ENCODE data around the gene LRRK1. TPM values are rescaled to one million over a fixed set of nuclear protein-coding genes. Genes with fewer than 3 reads are reported as not detected.

Gene LRRK1
- polyA plus RNA-seq, 1 donor (not counting 4 experiments of a cell fraction or from before 2014, with no cell fraction given) = 6.2 TPM

DNA sequence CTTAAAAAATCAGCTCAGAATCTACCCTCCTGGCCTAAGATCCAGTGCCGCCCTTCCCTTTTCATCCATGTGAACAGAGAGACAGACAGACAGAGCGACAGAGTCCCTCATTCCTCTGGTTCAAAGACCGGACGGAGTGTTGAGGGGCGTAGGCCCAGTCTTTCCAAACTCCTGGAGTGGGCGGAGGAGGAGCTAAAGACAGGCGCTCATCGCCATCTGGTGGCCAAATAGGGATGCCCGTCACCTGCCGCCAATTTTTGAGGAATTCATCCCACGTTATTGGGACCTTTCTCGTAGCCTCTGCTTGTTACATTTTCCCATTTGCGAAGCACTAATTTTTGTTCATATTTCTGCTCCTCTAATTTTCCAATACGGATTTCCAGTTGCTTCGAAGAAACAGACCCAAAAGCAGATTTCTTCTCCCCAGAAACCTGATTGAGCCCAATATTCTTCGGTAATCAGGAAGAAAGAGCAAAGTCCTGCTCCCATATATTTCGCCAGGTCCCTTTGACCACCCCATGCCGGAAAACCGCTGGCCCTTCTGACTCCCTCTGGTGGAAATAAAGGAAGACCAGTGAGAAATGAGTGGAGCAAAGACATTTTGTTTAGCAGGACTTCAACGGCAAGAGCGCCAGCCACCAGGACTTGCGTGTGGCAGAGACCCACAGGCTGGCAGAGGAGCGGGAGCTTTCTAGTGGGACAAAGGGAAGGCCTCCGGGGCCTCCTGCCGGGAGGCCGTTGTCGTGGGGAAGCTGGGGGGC lies 88.0 kb downstream of the LRRK1 start:
- no peaks in the 10 kb centered on the region for H3K9me1 ChIP-seq (ENCODE audit: control insufficient read depth, extremely low read depth, insufficient read depth, low read length)
- H3K27ac ChIP-seq (ENCODE audit: control insufficient read depth, insufficient read depth, low read length) = no peak overlapping the region
- FAIRE-seq (peak; percentile 85), DNase-seq (ENCODE audit: low read depth, low spot score) (peak; percentile 44)
- peaks cover 13% of the 10 kb centered on the region for H3K4me1 ChIP-seq (ENCODE audit: control insufficient read depth, extremely low read depth, insufficient read depth, low read length)
- TF ChIP-seq, protein P1, sequence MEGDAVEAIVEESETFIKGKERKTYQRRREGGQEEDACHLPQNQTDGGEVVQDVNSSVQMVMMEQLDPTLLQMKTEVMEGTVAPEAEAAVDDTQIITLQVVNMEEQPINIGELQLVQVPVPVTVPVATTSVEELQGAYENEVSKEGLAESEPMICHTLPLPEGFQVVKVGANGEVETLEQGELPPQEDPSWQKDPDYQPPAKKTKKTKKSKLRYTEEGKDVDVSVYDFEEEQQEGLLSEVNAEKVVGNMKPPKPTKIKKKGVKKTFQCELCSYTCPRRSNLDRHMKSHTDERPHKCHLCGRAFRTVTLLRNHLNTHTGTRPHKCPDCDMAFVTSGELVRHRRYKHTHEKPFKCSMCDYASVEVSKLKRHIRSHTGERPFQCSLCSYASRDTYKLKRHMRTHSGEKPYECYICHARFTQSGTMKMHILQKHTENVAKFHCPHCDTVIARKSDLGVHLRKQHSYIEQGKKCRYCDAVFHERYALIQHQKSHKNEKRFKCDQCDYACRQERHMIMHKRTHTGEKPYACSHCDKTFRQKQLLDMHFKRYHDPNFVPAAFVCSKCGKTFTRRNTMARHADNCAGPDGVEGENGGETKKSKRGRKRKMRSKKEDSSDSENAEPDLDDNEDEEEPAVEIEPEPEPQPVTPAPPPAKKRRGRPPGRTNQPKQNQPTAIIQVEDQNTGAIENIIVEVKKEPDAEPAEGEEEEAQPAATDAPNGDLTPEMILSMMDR (optimal IDR thresholded peaks at IDR 0.05 in 1 of 3, IDR thresholded peaks at IDR 0.05 in 1 of 3, conservative IDR thresholded peaks at IDR 0.05 in 1 of 3; ENCODE audit: extremely low read depth in 1 of 3, insufficient read depth in 2 of 3, low read length in 3 of 3) = peak; percentile 91 to 92 (median 92)
- no peak for TF ChIP-seq EZH2 (IDR thresholded peaks at IDR 0.05; ENCODE audit: low read length)
- H4K20me1 ChIP-seq (ENCODE audit: control insufficient read depth, extremely low read depth, insufficient read depth, low read length) = no peaks in the 10 kb centered on the region
- H3K9ac ChIP-seq (ENCODE audit: control insufficient read depth, extremely low read depth, insufficient read depth, low read length) = no peak overlapping the region
- no peaks in the 10 kb centered on the region for H3K79me2 ChIP-seq (ENCODE audit: control insufficient read depth, insufficient read depth, low read length)
- peaks cover 2 to 5% of the 10 kb centered on the region in 2 experiments for H3K36me3 ChIP-seq (ENCODE audit: control insufficient read depth in 2 of 2, extremely low read depth in 1 of 2, insufficient read depth in 2 of 2, low read length in 2 of 2)
- no peak overlapping the region for H3K4me3 ChIP-seq (ENCODE audit: control insufficient read depth in 2 of 3, extremely low read depth in 1 of 3, insufficient read depth in 2 of 3, low read depth in 1 of 3, low read length in 3 of 3)
- no peaks in the 10 kb centered on the region for H3K9me3 ChIP-seq (ENCODE audit: control insufficient read depth, low read depth, low read length)
- peak overlapping the region; percentile 89 for H3K4me2 ChIP-seq (ENCODE audit: control insufficient read depth, extremely low read depth, insufficient read depth, low read depth, low read length)
- H3K27me3 ChIP-seq (ENCODE audit: control insufficient read depth, extremely low read depth, insufficient read depth, low read length) = no peaks in the 10 kb centered on the region
- H2AFZ ChIP-seq (ENCODE audit: control insufficient read depth, low read length) = peak overlapping the region; percentile 45
- dilution Hi-C loops (cut with MboI; ENCODE audit: extremely low pct_ligation_motif_present, low sequenced_read_pairs) = no loop called here

DNA sequence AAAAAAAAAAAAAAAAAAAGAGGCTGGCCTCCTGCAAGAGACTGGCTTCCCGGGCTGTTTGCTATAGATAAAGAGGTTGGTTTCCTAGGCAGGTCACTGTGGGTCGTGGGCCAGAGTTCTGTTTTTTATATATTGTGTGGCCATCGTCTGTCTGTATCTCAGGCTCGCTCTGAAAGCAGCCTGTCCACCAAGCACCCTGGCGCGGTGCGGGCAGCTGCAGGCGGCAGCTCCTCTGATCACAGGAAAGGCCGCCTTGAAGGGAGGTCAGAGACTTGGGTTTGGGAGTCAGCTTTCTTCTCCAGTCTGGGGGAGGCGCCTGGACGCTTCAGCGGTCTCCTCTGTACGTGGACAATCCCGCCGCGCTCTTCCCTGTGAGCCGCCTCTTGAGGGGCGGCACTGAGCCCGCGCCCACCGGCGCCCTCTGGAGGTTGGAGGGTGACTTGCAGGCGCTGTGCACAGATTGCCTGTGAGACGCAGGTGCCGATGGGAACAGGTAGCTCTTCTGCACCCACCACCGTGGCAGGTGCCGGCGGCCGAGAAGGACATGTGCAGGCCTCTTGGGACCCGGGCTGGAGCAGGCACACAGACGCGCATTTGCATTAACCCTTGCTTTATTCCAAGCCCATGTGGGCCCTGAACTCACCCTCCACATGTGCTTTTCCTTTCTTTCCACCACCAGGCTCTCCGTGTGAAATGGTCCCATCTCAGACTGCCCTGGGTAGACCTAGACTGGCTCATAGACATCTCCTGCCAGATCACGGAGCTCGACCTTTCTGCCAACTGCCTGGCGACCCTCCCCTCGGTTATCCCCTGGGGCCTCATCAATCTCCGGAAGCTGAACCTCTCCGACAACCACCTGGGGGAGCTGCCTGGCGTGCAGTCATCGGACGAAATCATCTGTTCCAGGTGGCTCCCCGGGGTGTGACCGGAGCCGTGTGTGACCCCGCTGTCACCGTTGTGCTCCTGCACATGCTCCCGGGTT lies 89.3 kb downstream of the LRRK1 start:
- Histone ChIP-seq H3K36me3 (ENCODE audit: control insufficient read depth in 2 of 2, extremely low read depth in 1 of 2, insufficient read depth in 2 of 2, low read length in 2 of 2) (peaks cover 2 to 5% of the 10 kb centered on the region in 2 experiments), H2AFZ (ENCODE audit: control insufficient read depth, low read length) (peak overlapping the region; percentile 92), H3K27ac (ENCODE audit: control insufficient read depth, insufficient read depth, low read length) (peak overlapping the region; percentile 10), H3K9ac (ENCODE audit: control insufficient read depth, extremely low read depth, insufficient read depth, low read length) (peak overlapping the region; percentile 68), H3K4me1 (ENCODE audit: control insufficient read depth, extremely low read depth, insufficient read depth, low read length) (peaks cover 13% of the 10 kb centered on the region), H4K20me1 (ENCODE audit: control insufficient read depth, extremely low read depth, insufficient read depth, low read length) (no peaks in the 10 kb centered on the region), H3K79me2 (ENCODE audit: control insufficient read depth, insufficient read depth, low read length) (no peaks in the 10 kb centered on the region), H3K9me1 (ENCODE audit: control insufficient read depth, extremely low read depth, insufficient read depth, low read length) (no peaks in the 10 kb centered on the region), H3K9me3 (ENCODE audit: control insufficient read depth, low read depth, low read length) (no peaks in the 10 kb centered on the region), H3K27me3 (ENCODE audit: control insufficient read depth, extremely low read depth, insufficient read depth, low read length) (no peaks in the 10 kb centered on the region), H3K4me3 (ENCODE audit: control insufficient read depth in 2 of 3, extremely low read depth in 1 of 3, insufficient read depth in 2 of 3, low read depth in 1 of 3, low read length in 3 of 3) (peak overlapping the region; percentile 37 to 79 (median 64)), H3K4me2 (ENCODE audit: control insufficient read depth, extremely low read depth, insufficient read depth, low read depth, low read length) (peak overlapping the region; percentile 89)
- peak; percentile 60 for DNase-seq (ENCODE audit: low read depth, low spot score)
- dilution Hi-C loops (cut with MboI; ENCODE audit: extremely low pct_ligation_motif_present, low sequenced_read_pairs) = no loop called here
- no peak for FAIRE-seq
- no peak for TF ChIP-seq EZH2 (IDR thresholded peaks at IDR 0.05; ENCODE audit: low read length)
- TF ChIP-seq, protein P1 (optimal IDR thresholded peaks at IDR 0.05 in 1 of 3, IDR thresholded peaks at IDR 0.05 in 1 of 3, conservative IDR thresholded peaks at IDR 0.05 in 1 of 3; ENCODE audit: extremely low read depth in 1 of 3, insufficient read depth in 2 of 3, low read length in 3 of 3) = peak; percentile 87 to 100 (median 89)
